OCI-LY1 (cell line): ENCODE measurements around the gene SMARCC1.

Source experiments
- EZH2 ChIP-seq: fragments of 200-600 bp; sonication (generic), shearing (Covaris generic); IDR thresholded peaks from 2 replicates; pipeline ENCODE4 v1.8.0; 2017; ENCODE audit warnings: borderline replicate concordance, mixed run types, mild to moderate bottlenecking, antibody characterized with exemption, low read length, moderate library complexity, mixed read lengths
- TF ChIP-seq, protein P1 (sequence below): fragments of 200-600 bp; sonication (generic), shearing (Covaris generic); IDR thresholded peaks from 2 replicates; pipeline ENCODE4 v1.5.1; 2017; ENCODE audit warnings: mild to moderate bottlenecking, antibody characterized with exemption, low read length, moderate library complexity, mixed read lengths

DNA sequence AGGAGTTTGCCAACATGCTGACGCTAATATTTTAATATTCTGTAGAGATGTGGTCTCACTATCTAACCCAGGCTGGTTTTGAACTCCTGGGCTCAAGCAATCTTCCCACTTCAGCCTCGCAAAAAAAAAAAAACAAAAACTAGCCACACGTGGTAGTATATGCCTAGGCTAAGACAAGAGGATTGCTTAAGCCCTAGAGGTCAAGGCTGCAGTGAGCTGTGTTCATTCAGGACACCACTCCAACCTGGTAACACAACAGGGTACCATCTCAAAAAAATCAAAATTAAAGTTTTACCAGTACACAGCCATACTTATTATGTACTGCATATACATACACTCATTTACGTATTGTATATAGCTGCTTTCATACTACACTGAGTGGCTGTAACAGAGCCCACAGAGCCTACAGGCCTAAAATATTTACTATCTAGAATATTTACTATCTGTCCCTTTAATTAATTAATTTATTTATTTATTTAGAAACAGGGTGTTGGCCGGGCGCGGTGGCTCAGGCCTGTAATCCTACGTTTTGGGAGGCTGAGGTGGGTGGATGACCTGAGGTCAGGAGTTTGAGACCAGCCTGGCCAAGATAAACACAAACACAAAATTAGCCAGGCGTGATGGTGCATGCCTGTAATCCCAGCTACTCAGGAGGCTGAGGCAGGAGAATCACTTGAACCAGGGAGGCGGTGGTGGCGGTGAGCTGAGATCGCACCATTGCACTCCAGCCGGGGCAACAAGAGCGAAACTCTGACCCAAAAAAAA is 23.2 kb downstream of the SMARCC1 start:
- TF ChIP-seq, protein P1, sequence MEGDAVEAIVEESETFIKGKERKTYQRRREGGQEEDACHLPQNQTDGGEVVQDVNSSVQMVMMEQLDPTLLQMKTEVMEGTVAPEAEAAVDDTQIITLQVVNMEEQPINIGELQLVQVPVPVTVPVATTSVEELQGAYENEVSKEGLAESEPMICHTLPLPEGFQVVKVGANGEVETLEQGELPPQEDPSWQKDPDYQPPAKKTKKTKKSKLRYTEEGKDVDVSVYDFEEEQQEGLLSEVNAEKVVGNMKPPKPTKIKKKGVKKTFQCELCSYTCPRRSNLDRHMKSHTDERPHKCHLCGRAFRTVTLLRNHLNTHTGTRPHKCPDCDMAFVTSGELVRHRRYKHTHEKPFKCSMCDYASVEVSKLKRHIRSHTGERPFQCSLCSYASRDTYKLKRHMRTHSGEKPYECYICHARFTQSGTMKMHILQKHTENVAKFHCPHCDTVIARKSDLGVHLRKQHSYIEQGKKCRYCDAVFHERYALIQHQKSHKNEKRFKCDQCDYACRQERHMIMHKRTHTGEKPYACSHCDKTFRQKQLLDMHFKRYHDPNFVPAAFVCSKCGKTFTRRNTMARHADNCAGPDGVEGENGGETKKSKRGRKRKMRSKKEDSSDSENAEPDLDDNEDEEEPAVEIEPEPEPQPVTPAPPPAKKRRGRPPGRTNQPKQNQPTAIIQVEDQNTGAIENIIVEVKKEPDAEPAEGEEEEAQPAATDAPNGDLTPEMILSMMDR = no peak
- no peak for TF ChIP-seq EZH2
